HEK293 (cell line): ENCODE results near the gene FXYD2.

Source experiments
- CTCF ChIP-seq: fragments of 450-650 bp; formaldehyde crosslinking; IDR thresholded peaks from 2 replicates; pipeline ENCODE4 v1.5.1; 2016; ENCODE audit warnings: missing biosample characterization, missing genetic modification characterization
- KLF9 ChIP-seq: fragments of 450-650 bp; formaldehyde crosslinking; IDR thresholded peaks from 2 replicates; pipeline ENCODE4 v1.5.1; 2016; ENCODE audit warnings: missing biosample characterization, missing genetic modification characterization, low read depth
- REPIN1 ChIP-seq: fragments of 450-650 bp; formaldehyde crosslinking; IDR thresholded peaks from 2 replicates; pipeline ENCODE4 v1.5.1; 2017; ENCODE audit warnings: missing biosample characterization, missing genetic modification characterization, low read depth
- TCF7L2 ChIP-seq: IDR thresholded peaks from 2 replicates; pipeline ENCODE4 v1.6.1; 2011; ENCODE audit warnings: low read depth, mild to moderate bottlenecking, inconsistent platforms, low read length, moderate library complexity, borderline replicate concordance
- ZNF24 ChIP-seq: fragments of 450-650 bp; formaldehyde crosslinking; IDR thresholded peaks from 2 replicates; pipeline ENCODE4 v1.5.1; 2016; ENCODE audit warnings: missing biosample characterization, missing genetic modification characterization

DNA sequence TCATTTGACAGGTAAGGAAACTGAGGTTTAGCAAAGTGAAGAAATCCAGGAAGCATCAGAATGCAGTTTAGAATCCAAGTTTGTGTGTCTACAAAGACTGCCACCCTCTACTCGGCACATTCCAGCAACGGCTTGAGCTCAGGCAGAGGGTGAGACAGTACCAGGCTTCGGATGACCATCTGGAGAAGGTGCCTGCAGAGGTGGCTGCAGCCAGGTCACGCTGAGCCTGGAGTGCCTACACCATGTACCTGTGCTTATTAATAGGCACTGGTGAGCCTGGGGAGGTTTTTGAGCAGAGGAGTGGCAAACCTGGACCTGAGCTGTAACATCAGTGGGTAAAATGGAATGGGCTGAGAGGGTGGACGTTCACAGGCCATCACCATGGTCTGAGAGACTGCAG lies 47.2 kb upstream of the FXYD2 start:
- no peak for TF ChIP-seq ZNF24 (tag by site-specific recombination)
- TF ChIP-seq CTCF (tag by site-specific recombination): no peak
- no peak for TF ChIP-seq REPIN1 (tag by site-specific recombination)
- no peak for TF ChIP-seq KLF9 (tag by site-specific recombination)
- no peak for TF ChIP-seq TCF7L2
